GM19238 (cell line): ENCODE measurements around the gene ATXN7L3.

Experiments used
- DNase-seq: peaks from one replicate; pipeline ENCODE4 v3.0.0; 2011; ENCODE audit warnings: low spot score; ENCODE audit not compliant: insufficient read length

ATXN7L3 gene

DNA sequence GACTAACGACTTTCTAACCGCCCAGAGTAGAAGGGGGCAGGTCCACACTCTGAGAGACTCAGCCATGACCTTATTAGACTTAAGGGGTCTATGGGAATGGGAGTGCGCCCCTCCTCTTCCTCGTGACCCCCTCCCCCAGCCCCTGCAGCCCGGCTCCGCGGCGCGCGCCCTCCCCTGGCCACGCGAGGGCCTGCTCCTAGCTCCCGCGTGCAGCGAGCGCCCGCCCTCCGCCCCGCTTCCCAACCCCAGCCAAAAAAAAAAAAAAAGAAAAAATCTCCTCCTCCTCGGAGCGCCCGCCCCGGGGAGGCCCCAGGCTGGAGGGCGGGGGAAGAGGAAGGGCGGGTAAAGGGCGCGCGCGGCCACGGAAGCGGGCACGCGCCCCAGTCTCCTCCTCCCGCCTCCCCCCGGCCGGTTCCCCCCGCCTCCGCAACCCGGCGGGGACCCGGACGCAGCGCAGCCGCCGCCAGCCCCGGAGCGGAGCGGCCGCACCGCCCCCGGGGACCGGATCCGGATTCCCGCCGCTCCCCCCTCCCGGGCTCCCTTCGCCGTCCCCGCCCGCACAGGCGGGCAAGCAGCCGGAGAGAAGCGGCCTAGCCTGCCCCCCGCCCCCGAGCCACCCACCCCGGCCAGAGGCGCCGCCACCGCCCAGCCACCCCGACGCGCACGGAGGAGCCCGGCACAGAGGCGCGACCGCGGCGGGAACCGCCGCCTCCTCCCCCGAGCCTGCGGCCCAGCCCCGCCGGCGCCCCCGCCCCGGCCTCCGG, 18.8 kb upstream of the ATXN7L3 start:
- peak; percentile 83 for DNase-seq

DNA sequence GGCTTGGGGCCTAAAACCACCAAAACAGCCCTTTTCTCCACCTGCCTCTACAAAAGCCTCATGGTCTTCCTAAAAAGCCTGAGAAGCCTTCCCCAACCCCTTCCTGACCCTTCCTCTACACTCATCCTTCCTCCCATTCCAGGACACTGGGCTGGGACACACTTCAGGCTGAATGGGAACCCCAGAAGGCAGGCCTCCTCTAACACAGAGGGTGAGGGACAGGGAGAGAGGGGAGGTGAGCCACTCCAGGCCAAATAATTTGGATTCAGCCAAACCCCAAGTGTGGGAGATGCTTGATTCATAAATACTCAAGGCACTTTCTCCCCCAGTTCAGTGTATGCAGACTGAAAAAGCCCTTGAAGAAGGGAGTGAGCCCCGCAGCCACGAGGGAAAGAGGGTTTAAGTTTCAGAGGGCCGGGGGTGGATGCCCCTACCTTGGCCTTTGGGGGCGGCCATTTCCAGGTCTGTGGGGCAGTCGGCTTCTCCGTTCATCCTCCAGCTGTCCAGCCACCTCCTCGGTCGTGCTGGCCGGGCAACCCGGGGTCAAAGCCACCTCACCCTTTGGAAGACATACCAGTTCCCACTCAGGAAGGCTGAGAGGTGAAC, 18.2 kb upstream of the ATXN7L3 start:
- DNase-seq = no peak

DNA sequence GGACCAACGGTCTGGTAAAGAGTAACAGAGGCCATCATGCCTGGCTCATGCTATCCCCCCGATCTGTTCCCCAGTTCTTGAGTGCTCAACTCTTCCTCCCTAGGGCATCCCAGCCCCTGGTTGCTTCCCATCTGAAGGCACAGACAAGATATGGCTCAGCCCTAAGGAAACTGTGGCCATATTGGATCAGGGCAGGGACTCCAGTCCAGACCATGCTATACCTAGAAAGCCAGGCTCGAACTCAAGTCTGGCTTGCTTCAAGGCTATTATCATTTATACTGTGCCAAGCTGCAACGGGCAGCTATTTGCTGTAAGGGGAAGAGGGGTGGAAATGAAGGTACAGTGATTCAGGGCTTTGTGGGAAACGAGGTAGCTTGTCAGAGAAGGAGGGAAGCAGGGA, 17.0 kb upstream of the ATXN7L3 start:
- DNase-seq = no peak

DNA sequence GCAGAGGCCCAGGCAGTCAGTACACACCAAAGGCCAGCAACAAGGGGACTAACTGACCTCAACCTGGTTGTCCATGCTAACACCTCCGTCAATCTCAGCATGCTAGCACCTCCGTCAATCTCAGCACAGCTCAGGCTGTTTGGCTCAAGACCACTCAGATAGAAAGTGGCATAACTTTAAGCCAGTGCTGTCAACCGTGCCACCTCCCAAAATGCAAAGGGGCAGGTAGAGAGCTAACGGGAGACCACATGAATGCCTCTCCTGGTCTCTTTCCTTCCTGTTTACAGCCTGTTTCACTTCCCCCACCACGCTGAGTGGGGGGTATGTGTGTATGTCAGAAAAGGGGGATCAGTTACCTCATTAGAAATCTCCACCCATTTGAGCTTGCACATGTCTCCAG, 16.5 kb upstream of the ATXN7L3 start:
- DNase-seq = peak; percentile 57

DNA sequence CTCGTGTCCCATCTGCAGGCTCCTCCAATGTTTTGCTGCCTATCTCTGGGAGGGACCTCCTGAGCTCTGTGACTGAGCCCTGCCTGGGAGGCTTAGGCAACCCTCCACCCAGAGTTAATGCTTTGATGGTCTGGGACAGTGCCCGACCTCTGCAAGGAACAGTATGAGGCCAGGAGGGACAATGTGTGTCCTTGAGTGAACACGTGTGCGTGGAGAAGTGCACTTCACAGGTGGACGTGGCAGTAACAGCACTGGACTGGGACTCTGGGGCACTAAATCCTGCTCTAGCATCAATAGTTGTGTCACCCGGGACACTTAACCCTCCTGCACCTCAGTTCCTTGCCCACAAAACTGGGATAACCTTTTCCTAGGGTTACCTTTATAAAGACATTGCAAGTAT, 15.2 kb upstream of the ATXN7L3 start:
- no peak for DNase-seq

DNA sequence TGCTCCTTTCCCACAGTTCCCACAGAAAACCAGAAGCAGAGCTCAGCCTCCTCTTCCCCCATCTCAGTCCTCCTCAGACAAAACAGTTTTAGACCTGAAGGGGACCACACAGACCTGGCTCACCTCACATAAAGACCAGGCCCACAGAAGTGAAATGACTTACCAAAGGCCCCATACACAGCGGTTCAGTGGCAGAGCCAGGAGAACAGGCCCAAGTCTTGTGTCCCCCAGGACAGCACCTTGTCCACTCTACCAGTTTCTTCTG, 14.5 kb upstream of the ATXN7L3 start:
- DNase-seq = no peak

DNA sequence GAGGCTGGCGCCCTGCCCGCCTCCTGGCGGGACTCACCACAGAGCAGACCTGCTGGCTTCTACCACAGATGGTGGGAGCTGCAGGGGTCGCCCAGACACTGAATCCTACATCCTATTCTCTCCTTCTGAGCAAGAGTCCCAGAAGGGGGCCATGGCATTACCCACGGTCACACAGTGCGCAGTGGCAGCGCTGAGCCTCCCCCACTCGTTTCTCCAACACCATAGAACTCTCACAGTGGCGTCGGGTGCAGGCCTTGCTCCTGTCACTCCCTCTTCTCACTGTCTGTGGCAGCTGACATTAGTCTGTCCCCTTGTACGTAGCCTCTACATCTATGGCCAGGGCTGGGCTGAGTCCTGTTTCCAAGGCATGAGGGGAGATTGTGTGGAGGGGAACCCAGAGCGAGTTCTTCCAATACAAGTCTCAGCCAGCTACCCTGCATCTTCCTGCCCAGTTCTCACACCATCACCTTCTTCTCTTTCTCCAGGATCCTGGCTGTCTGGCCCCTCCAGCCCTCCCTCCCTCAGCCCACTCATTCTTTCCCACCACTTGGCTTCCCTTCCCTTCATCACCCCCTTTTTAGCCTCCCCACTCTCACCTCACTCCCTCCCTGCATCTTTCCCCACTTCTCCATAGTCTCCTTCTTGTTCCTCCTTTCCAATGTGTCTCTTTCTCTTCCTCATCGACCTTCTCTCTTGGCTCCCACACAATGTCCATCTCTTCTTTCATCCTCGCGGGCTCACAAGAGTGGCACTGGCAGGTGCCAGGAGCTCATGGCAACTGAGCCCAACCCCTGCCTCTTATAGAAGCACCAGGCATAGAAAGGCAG, 13.9 kb upstream of the ATXN7L3 start:
- DNase-seq = no peak

DNA sequence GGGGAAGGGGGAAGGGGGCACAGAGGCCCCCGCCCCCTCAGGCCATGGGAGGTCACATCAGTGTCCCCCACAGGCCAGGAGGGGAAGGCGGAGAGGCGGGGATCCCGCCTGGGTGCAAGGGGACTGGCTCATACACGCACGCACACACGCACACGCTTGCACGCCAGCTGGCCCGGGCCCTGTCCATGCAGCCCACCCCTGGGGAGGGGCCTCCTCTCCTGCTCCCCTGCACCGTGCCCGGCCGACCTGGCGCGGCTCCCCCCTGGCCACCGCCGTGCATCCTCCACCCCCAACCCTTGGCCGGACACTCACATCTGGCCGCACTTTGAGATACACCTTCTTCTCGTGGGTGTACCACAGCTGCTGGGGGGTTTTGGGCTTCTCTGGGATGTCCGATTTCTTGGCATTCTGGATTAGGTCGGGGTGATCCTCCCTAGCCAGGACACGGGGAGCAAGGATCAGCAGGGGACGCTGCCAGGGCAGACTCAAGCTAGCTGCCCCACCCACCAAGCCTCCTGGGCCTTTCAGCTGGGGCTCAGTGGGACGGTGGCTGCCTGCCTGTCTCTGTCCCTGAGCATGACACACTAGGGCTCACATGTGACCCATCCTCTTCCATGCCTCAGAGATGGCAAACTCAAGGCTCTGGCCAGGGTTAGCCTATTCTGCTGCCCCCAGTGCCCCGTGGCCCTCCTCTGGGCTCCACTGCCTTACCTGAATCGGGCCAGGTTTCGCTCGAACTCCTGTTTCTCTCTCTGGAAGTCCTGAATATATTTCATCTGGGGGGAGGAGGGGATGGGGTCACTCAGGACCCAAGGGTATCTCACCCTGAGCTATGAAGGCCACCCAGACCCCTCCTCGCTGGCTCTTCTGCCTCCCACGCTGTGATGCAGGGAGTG, 13.1 kb upstream of the ATXN7L3 start:
- DNase-seq = no peak

DNA sequence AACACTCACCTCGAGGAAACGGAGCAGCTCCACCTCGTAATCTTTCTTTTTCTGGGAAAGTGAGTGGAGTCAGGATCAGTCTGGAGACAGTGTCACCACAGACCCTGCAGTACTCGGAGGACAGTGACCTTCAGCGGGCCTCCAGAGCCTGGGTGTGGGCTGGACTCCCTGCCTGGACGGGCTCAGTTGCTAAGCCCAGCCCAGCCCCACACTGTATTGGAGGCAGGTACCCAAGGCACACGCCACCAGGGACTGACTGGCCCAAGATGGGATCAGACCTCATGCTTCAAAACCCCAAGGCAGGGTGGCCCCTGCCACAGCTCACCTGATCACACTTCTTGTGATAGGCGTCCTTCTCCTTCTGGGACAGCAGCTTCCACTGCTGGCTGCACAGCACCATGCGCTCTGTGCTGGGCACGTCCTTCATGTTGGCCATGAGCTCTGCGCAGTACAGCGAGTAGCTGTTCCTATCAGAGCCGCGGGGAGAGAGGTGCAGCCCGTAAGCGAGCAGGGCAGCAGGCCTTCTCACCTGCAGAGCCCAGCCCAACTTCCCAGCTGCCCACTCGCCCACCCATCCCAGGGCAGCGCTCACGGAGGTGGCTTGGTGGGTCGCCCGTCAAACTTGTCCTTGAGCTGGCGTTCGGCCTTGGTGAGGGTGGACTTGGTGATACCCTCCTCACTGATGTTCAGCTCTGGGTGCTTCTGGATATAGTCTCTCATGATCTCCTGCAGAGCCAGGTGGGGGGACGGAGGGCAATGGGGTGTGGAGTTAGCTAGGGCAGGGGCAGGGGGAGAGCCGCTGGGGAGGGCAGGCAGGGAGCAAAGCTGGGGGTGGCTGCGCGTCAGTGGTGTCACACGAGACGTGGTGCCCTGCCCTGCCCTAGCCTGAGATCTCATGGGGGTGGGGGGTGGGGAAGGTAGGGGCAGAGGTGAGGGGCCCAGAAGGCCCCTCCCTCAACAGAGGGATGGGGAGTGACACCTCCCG, 11.9 kb upstream of the ATXN7L3 start:
- no peak for DNase-seq

DNA sequence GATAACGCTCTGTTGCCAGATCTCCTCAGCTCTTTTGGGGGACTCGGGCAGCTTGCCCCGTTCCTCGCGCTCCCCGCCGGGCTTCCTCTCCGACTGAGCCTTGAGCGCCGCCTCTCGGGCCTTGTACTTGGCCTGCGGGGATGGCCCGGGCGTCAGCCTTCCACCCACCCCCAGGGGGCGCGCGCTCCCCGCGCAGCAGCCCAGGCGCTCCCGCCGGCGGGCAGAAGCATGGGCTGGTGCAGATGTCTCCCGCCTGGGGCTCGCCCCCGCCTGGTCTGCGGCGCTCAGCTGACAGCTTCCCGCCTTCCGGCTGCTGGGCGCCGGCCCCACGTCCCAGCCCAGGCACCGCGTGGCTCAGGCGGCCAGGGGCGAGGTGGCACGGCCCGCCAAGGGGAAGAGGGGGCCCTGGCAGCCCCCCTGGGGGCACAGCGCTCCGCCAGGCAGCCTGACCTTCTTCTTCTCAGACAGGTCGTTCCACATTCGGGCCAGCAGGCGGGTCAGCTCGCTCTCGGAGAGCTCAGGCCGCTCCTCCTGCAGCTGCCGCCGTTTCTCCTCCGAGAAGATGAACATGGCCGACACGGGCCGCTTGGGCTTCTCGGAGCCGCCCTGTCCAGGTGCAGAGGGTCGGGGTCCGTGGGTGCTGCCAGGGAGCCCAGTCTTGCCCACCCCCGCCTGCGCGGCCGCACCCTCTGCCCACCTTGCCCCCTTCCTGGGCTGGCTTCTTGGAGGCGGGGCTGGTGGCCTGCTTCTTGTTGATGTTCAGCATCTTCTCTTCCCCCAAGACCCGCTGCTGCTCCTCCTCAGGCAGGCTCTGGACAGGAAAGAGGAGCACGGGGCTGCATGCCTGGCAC, 10.9 kb upstream of the ATXN7L3 start:
- peak; percentile 95 for DNase-seq

DNA sequence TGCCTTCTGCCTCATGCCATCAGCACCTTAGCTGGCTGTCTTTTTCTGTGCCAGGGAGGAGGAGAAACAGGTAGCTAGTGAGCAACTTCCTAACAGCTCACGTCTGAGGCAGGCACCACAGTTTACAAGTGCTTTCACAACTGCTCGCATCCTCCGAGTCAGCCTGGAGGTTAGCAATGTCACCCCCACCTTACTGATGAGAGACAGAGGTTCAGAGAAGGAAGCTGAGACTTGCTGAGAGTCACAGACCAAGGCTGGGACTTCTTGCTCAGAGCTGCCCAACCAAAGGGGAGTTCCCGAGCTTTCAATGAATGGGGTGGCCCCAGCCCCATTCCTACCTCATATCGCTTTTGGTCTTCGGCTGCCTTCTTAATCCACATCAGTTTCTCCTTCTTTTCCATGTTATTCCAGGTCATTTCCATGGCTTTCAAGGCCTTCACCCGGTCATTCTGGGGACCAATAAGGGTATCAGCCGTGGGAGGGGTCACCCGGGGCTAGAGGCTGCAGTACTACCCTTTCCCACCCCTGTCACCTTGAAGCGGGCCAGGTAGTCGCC, 10.2 kb upstream of the ATXN7L3 start:
- DNase-seq = no peak

DNA sequence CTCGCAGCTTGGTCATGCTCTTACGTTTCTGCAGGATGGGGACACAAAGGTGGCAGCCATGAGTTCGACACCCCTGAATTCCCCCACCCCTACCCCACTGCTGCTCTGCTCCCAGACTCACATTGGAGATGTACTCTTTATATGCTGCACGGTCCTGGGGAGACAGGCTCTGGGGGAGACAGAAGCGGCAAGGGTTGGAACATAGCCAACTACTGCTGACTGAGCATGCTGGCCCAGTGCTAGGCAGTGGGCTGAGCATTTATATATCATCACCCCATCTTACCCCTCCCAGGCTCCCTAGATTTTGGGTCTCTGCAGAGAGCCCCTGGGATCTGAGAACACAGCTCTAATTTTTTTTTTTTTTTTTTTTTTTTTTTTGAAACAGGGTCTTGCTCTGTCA, 8.1 kb upstream of the ATXN7L3 start:
- no peak for DNase-seq

DNA sequence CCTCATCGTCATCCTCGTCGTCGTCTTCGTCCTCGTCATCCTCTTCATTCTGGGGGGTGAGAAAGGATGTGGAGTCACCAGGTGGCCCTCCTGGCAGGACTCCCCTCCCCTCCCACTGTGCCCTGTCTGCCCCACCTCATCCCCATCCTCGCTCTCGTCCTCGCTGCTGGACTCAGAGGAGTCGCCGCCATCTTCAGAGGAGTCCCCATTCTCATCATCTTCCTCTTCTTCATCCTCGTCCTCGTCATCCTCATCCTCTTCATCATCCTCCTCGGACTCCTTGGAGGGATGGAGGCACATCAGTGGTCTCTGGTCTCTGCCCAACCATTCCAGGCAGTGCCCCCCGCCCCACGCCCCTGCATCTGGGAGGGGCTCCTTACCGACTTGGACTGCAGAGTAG, 7.6 kb upstream of the ATXN7L3 start:
- DNase-seq = no peak

DNA sequence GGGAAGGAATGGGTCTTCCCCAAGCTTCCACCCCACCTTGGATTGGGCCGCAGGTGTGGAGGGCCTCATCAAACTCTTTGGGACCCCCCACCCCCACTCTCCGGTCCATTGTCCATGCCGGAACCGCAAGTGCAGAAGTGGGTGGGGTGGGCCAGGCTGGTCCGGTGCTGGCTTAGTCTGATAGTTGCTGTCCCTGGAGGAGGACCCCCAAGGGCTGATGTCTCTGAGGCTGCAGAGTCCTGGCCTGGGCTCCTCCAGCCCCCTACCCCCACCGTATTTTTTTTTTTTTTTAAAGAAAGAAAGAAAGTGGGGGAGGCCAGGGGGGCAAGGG, 7.1 kb upstream of the ATXN7L3 start:
- DNase-seq = no peak

DNA sequence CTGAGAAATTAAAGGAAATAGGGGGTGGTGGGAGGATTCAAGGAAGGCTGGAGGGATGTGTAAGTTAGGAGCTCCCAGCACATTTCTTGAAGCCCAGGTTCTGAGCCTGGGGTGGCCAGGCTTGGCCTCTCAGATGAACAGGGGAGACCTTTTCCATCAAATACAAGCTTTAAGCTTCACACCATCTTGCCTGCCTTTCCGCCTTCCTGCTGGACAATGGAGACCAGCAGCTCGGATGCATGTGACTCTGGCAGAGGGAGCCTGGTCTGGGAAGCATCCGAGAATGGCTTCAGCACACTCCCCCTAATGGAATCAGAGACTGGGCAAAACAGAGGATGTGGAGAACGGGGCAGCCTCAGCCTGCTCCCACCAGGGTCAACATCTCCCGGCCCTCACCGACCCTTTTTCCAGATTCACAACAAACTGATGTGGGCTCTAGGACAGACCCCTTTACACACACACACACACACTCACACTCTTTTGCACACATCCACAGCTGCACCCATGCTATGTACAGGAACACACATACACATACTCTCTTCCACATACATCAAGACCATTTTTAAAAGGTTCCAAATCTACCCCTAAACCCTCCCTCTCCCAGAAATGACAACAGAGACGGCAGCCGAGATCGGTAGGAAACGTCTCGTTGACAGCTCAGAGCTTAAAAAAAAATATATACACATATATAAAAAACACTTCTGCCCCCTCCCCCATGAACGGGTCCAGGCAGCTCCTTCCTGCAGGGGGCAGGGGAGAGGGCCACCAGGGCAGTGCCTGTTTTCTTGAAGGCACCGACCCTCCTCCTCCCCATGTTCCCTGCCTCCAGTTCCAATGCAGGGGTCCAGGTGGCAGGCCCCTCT, 6.5 kb upstream of the ATXN7L3 start:
- no peak for DNase-seq

DNA sequence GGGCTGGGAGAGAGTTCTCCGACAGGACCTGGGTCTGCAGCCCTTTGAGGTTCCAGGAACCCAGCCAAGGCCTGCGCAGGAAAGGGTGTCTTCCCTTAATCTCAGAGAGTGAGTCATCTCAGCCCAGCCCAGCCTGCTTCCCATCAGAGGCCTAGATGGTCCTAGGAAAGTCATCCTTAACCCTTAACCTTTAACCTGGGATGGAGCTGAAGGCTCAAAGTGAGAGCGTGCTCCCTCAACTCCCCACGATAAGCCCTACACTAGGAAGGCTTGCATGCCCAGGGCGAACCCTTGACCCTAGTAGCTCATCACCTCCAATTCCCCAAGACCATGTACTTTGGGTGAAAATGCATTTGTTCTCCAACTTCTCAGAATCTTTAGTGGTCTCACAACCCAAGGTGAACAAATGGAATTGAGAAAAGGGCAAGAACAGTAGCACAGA, 4.8 kb upstream of the ATXN7L3 start:
- DNase-seq = no peak

DNA sequence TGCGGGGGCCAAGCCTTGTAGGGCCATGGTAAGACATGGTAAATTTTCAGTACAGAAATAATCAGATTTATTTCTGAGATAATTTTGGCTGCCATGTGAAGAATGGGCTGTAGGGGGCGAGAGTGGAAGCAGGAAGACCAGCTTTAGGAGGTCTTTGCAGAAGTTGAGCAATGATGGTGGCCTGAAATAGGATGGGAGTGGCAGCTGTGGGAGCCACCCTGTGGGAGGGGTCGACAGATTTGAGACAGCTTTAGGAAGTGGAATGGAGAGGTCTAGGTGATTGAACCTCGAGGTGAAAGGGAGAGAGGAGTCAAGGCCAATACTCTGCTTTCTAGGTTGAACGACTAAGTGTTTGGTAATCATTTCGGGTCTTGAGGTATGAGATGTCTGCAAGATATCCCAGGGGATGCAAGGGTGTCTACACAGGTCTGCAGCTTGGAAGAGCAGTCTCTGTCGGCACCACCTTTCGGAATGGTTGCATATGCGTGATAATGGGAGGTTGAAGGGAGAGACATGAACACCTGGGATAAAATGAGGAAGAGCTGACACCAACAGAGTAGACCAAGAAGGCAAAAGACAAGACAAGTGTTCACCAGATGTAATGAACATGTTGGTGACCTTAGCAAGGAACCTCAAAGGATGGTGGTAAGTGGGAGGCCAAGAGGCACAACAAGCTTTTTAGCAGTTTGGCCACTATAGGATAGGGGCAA, 4.2 kb upstream of the ATXN7L3 start:
- DNase-seq = peak; percentile 51

DNA sequence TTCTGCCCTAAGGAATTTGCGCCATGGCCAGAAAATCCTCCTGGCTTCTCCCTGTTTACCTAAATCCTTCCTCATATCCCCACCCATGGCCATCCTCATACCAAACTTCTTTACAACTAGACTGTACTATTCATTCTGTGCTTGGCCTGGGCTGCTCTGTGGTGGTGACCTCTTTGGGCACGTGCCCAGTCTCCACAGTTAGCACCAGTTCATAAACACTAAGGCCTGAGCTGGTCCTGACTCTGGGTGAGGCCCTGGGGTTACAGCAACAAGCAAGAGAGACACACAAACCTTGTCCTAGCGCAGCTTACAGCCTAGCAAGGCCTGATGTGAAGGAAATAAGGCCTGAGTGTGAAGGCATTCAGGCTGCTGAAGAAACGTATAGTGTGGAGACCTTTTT, 3.1 kb upstream of the ATXN7L3 start:
- no peak for DNase-seq
